ENCODE measurements around the gene KDELR3.

The KDELR3 gene

GRCh38 chr22:38523029-38523428 is 55.1 kb downstream of the KDELR3 start:
- DNase-seq = no peak

GRCh38 chr22:38523479-38523878 is 55.6 kb downstream of the KDELR3 start:
- no peak for DNase-seq

DNA sequence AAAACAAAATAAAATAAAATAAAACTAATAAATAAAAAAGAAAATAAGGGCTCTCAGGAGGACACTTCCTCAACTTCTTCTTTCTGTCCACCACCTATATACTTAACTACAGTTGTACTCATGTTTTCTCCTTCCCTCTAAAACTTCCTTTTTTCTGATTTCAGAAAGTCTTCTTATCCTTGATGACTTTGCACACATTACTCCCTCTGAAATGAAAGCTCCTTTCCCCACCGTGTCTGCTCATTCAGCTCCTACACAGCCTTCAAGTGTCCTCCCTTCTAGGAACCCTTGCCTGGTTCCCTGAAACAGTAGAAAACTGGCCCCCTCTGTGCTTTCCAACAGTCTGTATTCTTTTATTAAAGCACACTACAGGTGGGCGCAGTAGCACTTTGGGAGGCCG is 56.5 kb downstream of the KDELR3 start:
- peak; percentile 45 for DNase-seq

DNA sequence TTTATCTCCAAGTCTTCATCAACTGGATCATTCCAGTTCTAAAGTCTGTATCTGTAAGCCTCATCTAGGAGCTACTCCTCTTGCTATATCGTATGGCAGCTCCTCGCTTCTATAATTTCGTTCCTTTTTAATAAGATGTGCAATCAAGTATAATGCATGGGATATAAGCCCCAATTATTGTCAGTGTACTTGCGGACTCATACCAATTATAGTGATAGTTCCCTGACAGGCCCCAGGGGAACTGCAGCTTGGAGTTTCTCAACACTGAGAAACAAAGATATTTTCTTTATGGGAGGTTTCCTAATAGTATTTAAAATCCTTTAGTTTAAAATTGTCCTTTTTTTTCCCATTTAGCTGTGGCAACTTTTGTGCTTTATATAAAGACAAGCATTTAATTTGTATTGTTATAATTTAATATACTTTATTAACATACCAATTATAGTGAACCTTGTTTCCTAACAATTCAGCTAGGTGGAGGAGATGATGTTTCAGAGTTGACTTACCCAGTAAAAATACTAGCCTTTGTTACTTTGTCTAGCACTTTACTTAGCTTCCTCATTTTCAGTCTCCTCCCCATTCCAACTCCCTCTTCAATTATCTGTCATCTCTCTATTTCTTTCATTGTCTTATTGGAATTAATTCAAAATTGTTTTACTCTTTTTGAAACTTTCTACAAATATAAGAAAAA is 63.5 kb downstream of the KDELR3 start:
- DNase-seq = peak; percentile 62

All from MV-4-11 (cell line).